Nephron progenitor cell (in vitro differentiated cells): ENCODE results near the gene PRUNE2.
A peak's percentile ranks its signal among the peaks of the same experiment; 100 is the strongest.
"Not testable (repeated sequence)": the region's sequence is repeated elsewhere in the genome, so short reads cannot be mapped to it uniquely, and the experiment has no call there.

Source experiments
- DNase-seq: peaks from one replicate; pipeline ENCODE4 v3.0.0; 2021
- H3K27ac Mint-ChIP-seq: 2 replicates; pipeline ENCODE4 v1.8.0; 2021; ENCODE audit warnings: mild to moderate bottlenecking, moderate library complexity, mixed read lengths
- H3K27me3 Mint-ChIP-seq: 2 replicates; pipeline ENCODE4 v1.8.0; 2021; ENCODE audit warnings: mild to moderate bottlenecking, low read depth, mixed read lengths; ENCODE audit not compliant: poor library complexity
- H3K36me3 Mint-ChIP-seq: 2 replicates; pipeline ENCODE4 v1.8.0; 2021; ENCODE audit warnings: low read depth, mixed read lengths
- H3K4me1 Mint-ChIP-seq: 2 replicates; pipeline ENCODE4 v1.8.0; 2021; ENCODE audit warnings: mixed read lengths
- H3K4me3 Mint-ChIP-seq: 2 replicates; pipeline ENCODE4 v1.8.0; 2021; ENCODE audit warnings: mild to moderate bottlenecking, moderate library complexity, mixed read lengths
- H3K9me3 Mint-ChIP-seq: 2 replicates; pipeline ENCODE4 v1.8.0; 2021; ENCODE audit warnings: mild to moderate bottlenecking, moderate library complexity, mixed read lengths
- TF ChIP-seq, protein P1 (sequence below): fragments of 200-600 bp; sonication (generic); IDR thresholded peaks from 2 replicates; pipeline ENCODE4 v1.5.0; 2021; ENCODE audit warnings: antibody characterized with exemption

Gene PRUNE2

GRCh38 chr9:76873056-76873792, 32.7 kb downstream of the PRUNE2 start:
- H3K4me3 Mint-ChIP-seq, result peak overlapping the region; percentile 18
- no peak overlapping the region for H3K27ac Mint-ChIP-seq
- peak; percentile 9 for DNase-seq
- peaks cover 11% of the 10 kb centered on the region for H3K27me3 Mint-ChIP-seq
- H3K9me3 Mint-ChIP-seq, result no peaks in the 10 kb centered on the region
- H3K4me1 Mint-ChIP-seq, result peaks cover 15% of the 10 kb centered on the region
- no peaks in the 10 kb centered on the region for H3K36me3 Mint-ChIP-seq
- TF ChIP-seq, protein P1, sequence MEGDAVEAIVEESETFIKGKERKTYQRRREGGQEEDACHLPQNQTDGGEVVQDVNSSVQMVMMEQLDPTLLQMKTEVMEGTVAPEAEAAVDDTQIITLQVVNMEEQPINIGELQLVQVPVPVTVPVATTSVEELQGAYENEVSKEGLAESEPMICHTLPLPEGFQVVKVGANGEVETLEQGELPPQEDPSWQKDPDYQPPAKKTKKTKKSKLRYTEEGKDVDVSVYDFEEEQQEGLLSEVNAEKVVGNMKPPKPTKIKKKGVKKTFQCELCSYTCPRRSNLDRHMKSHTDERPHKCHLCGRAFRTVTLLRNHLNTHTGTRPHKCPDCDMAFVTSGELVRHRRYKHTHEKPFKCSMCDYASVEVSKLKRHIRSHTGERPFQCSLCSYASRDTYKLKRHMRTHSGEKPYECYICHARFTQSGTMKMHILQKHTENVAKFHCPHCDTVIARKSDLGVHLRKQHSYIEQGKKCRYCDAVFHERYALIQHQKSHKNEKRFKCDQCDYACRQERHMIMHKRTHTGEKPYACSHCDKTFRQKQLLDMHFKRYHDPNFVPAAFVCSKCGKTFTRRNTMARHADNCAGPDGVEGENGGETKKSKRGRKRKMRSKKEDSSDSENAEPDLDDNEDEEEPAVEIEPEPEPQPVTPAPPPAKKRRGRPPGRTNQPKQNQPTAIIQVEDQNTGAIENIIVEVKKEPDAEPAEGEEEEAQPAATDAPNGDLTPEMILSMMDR, result no peak

- TF ChIP-seq, protein P1, result no peak
- no peak for DNase-seq
- Mint-ChIP-seq H3K9me3 (no peaks in the 10 kb centered on the region), H3K27me3 (peaks cover 12% of the 10 kb centered on the region), H3K4me3 (no peak overlapping the region), H3K36me3 (no peaks in the 10 kb centered on the region), H3K4me1 (peaks cover 27% of the 10 kb centered on the region), H3K27ac (no peak overlapping the region)
Observed at GRCh38 chr9:76868897-76869296, 37.0 kb downstream of the PRUNE2 start.

DNA sequence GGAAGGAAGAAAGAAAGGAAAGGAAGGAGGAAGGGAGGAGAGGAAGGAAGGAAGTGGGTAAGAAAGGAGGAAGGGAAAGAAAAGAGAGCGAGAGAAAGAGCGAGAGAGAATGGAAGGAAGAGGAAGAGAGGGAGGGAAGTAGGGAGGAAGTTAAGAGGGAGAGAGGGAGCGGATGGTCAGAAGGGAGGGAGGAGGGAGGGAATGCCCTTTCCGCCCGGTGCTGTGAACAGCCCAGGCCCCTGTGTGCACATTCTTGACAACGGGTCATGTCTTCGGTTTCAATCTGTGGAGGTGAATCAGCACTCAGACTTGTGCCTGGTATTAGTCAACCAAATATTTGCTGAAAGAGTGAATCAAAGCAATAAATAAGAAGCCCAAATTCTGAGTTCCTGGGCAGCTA, 39.2 kb downstream of the PRUNE2 start:
- DNase-seq, result no peak
- peaks cover 21% of the 10 kb centered on the region for H3K4me1 Mint-ChIP-seq
- no peak overlapping the region for H3K27ac Mint-ChIP-seq
- no peak overlapping the region for H3K4me3 Mint-ChIP-seq
- no peaks in the 10 kb centered on the region for H3K9me3 Mint-ChIP-seq
- peaks cover 6% of the 10 kb centered on the region for H3K27me3 Mint-ChIP-seq
- TF ChIP-seq, protein P1, result no peak
- H3K36me3 Mint-ChIP-seq, result no peaks in the 10 kb centered on the region

- no peak overlapping the region for H3K27ac Mint-ChIP-seq
Observed at GRCh38 chr9:76863832-76864231, 42.1 kb downstream of the PRUNE2 start.

GRCh38 chr9:76859860-76860259, 46.1 kb downstream of the PRUNE2 start:
- Mint-ChIP-seq H3K36me3 (no peaks in the 10 kb centered on the region), H3K27me3 (peaks cover 4% of the 10 kb centered on the region)

More at GRCh38 chr9:76863832-76864231, 42.1 kb downstream of the PRUNE2 start:
- TF ChIP-seq, protein P1, result no peak
- Mint-ChIP-seq H3K4me3 (no peak overlapping the region), H3K27me3 (peaks cover 9% of the 10 kb centered on the region), H3K36me3 (no peaks in the 10 kb centered on the region), H3K4me1 (peaks cover 14% of the 10 kb centered on the region), H3K9me3 (no peaks in the 10 kb centered on the region)
- no peak for DNase-seq

GRCh38 chr9:76858248-76858647, 47.7 kb downstream of the PRUNE2 start:
- not testable (repeated sequence) for H3K27me3 Mint-ChIP-seq, H3K4me3 Mint-ChIP-seq, H3K4me1 Mint-ChIP-seq, H3K36me3 Mint-ChIP-seq, H3K9me3 Mint-ChIP-seq, H3K27ac Mint-ChIP-seq, DNase-seq

More at GRCh38 chr9:76859860-76860259, 46.1 kb downstream of the PRUNE2 start:
- H3K4me3 Mint-ChIP-seq, result no peak overlapping the region
- no peak overlapping the region for H3K27ac Mint-ChIP-seq
- no peaks in the 10 kb centered on the region for H3K4me1 Mint-ChIP-seq
- DNase-seq, result no peak
- TF ChIP-seq, protein P1, result no peak
- no peaks in the 10 kb centered on the region for H3K9me3 Mint-ChIP-seq
